HAP-1 (cell line): ENCODE results near the gene ACOXL.

Source experiments
- DNase-seq, 2 experiments: peaks; one replicate each; pipeline ENCODE4 v3.0.0-alpha.2; 2016 to 2020; ENCODE audit warnings: low spot score in 2 of 2
- H3K27me3 ChIP-seq: fragments of 250-450 bp; sonication (Bioruptor Pico); 2 replicates; pipeline ENCODE4 v1.5.1; 2020; ENCODE audit warnings: low read depth, mild to moderate bottlenecking, moderate library complexity
- H3K36me3 ChIP-seq: fragments of 250-450 bp; sonication (Bioruptor Pico); replicated peaks from 2 replicates; pipeline ENCODE4 v1.5.1; 2020; ENCODE audit warnings: mild to moderate bottlenecking
- H3K4me1 ChIP-seq: fragments of 250-450 bp; sonication (Bioruptor Pico); 2 replicates; pipeline ENCODE4 v1.5.1; 2020; ENCODE audit warnings: mild to moderate bottlenecking
- H3K4me3 ChIP-seq: fragments of 250-450 bp; sonication (Bioruptor Pico); 2 replicates; pipeline ENCODE4 v1.5.1; 2020; ENCODE audit warnings: mild to moderate bottlenecking, moderate library complexity
- H3K9me3 ChIP-seq: fragments of 250-450 bp; sonication (Bioruptor Pico); 2 replicates; pipeline ENCODE4 v1.5.1; 2020; ENCODE audit warnings: mild to moderate bottlenecking, moderate library complexity
- in situ Hi-C: fragments of 300-500 bp; cut with MboI; formaldehyde crosslinking; loops from 3 replicates; pipeline ENCODE4 v1.14.3; 2020; ENCODE audit warnings: low sequenced_read_pairs, inconsistent platforms, mixed read lengths

Gene ACOXL

GRCh38 chr2:110858135-110858725, 125.9 kb downstream of the ACOXL start:
- no peak for DNase-seq
- in situ Hi-C loops: no loop called here
- H3K4me3 ChIP-seq: no peak overlapping the region
- H3K36me3 ChIP-seq: no peaks in the 10 kb centered on the region
- peaks cover 10% of the 10 kb centered on the region for H3K4me1 ChIP-seq
- H3K9me3 ChIP-seq: no peaks in the 10 kb centered on the region
- peaks cover 3% of the 10 kb centered on the region; the same call in 1 of the 2 replicates for H3K27me3 ChIP-seq

DNA sequence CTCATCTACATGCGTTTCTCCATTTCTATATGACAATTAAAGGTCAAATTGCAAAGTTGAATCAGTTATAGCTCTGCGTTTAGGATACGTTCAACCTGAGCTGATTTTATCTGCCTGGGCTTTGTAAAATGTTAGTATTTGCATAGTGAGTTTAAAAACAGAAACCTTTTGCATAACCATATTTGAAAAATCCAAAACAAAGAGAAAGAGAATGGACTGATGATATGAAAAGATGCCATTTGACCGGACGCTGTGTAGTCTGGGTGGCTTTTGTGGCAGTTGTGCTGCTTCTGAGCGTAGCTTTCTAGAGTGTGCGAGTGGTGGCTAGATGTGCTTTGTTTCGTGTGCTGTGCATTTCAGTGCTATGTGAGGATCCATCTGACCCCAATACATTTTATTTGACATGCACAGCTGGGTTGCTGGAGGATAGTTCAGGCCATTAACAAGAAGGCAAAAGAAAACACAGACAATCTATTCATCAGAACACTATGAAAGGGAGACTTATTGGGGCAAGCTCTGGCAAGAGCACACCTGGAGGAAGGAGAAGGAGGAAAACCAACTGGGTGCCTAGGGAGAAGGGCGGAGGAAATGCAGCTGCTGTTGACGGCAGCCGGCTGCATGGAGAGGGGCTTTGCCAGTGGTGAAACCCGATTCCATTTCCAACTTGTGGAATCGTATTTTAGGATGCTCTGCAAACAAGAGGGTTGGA, 126.8 kb downstream of the ACOXL start:
- no peak overlapping the region for H3K4me3 ChIP-seq
- H3K27me3 ChIP-seq: peaks cover 3% of the 10 kb centered on the region; the same call in 1 of the 2 replicates
- no peaks in the 10 kb centered on the region for H3K36me3 ChIP-seq
- no peak for DNase-seq
- in situ Hi-C loops: no loop called here
- no peaks in the 10 kb centered on the region for H3K9me3 ChIP-seq
- peaks cover 10% of the 10 kb centered on the region for H3K4me1 ChIP-seq

DNA sequence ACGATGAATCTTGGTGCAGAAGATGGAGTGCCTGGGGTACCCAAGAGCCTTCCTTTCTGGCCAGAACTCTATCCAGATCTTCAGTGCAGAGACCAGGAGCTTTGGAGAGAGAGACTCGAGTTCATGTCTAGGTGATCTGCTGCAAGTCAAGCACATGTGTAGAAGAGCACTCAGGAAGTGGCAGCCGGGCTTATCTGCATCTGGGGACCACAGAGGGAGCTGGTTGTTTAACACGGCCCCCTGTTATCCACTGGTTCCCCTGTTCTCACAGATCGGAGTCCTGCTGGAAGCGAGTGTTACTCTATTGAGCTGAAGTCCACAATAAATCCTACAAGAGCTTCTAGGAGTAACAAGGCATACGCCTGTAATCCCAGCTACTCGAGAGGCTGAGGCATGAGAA, 128.3 kb downstream of the ACOXL start:
- peaks cover 10% of the 10 kb centered on the region for H3K4me1 ChIP-seq
- H3K4me3 ChIP-seq: no peak overlapping the region
- H3K9me3 ChIP-seq: no peaks in the 10 kb centered on the region
- peaks cover 3% of the 10 kb centered on the region; the same call in 1 of the 2 replicates for H3K27me3 ChIP-seq
- in situ Hi-C loops: no loop called here
- no peaks in the 10 kb centered on the region for H3K36me3 ChIP-seq
- no peak for DNase-seq

DNA sequence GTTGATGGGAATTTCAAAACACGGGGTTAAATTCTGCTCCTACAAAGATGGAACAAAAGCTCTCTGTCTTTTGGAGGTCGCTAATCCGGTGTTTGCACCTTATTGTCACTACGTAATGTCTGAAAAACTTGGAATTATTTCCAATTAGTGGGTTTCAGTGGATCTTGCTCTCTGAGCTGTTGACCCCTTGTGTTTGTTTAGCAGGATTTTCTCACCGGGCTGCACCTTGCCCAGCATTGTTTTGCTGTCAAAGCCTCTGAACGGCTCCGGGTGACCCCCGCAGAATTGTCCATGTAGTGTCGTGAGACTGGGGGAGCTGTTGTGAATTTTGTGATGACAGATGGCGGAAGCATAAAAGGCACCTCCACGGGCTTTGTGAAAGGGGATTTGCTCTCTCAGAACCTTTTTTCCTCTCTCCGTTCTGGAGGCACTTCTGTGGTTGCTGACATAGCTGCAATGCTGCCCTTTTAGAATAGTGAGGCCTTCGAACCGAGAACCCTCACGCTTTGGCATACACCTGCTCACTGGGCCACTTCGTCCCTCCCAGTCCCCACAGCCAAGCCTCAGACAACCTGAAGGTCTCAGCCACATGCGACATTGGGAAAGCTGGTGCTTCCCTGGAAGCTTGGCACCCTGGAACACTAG, 129.4 kb downstream of the ACOXL start:
- no peak overlapping the region for H3K4me3 ChIP-seq
- peaks cover 3% of the 10 kb centered on the region; the same call in 1 of the 2 replicates for H3K27me3 ChIP-seq
- peaks cover 10% of the 10 kb centered on the region for H3K4me1 ChIP-seq
- DNase-seq: no peak
- H3K36me3 ChIP-seq: no peaks in the 10 kb centered on the region
- in situ Hi-C loops: no loop called here
- no peaks in the 10 kb centered on the region for H3K9me3 ChIP-seq

DNA sequence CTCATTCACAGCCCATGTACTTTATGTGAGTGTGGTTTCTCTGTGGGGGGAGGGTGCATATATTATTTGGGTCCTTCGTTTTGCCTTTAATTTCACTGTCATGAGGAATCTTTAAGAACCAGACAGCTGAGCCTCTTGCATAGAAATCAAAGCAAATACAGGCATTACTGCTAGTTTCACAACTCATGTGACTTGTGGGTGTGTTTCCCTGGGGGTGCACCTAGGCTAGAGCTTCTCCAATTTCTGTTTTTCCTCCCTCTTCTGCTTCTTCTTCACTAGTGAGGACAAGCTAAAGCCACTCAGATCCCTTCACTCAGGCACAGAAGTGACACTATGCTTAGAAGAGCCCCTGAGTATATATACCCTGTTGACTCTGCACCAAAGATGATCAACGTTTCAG, 131.4 kb downstream of the ACOXL start:
- in situ Hi-C loops: no loop called here
- Histone ChIP-seq H3K36me3 (no peaks in the 10 kb centered on the region), H3K27me3 (peaks cover 3% of the 10 kb centered on the region; the same call in 1 of the 2 replicates), H3K4me1 (peaks cover 7% of the 10 kb centered on the region), H3K9me3 (no peaks in the 10 kb centered on the region), H3K4me3 (no peak overlapping the region)
- no peak for DNase-seq

DNA sequence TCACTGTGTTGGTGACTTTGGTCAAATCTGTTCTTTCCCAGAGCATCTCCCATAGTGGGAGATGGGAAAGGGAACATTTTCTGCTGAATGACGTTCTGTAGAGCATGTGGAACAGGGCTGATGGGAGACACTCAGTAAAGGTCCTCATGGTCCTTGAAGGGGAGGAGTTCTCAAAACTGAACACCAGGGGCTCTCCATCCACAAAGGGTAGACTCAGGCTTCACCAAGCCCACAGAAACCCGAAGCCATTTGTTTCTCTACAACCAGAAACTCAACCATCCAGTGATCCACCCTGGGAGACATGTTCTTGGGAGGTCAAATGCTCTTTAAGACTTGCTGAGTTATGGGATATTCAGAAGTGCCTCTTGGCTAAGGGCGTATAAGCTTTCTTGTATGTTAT, 131.8 kb downstream of the ACOXL start:
- in situ Hi-C loops: no loop called here
- Histone ChIP-seq H3K4me1 (peaks cover 4% of the 10 kb centered on the region; the same call in 1 of the 2 replicates), H3K27me3 (peaks cover 3% of the 10 kb centered on the region; the same call in 1 of the 2 replicates), H3K36me3 (no peaks in the 10 kb centered on the region), H3K4me3 (no peak overlapping the region), H3K9me3 (no peaks in the 10 kb centered on the region)
- DNase-seq: no peak

DNA sequence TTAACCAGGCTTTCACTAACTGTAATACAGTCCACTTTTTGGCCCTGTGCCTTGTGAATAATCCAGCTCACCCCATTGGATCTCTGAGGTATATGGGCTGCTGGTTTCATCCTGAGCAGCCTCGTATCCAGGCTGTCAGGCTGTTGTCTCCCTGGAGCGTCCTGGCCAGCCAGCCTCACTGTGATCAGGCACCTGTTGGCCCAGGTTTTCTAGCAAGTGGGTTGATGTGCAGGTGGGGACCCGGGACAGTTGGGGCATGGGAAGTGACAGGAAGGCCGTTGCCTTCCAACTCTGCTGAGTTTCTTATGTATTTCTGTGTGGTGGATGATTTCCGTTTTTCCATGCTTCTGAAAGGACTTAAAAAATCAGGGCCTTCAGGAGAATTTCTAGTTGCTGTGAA, 132.4 kb downstream of the ACOXL start:
- in situ Hi-C loops: no loop called here

GRCh38 chr2:110865188-110865587, 132.8 kb downstream of the ACOXL start:
- no peaks in the 10 kb centered on the region for H3K4me1 ChIP-seq
- DNase-seq: no peak
- H3K27me3 ChIP-seq: no peaks in the 10 kb centered on the region
- H3K4me3 ChIP-seq: no peak overlapping the region
- in situ Hi-C loops: no loop called here
- H3K36me3 ChIP-seq: no peaks in the 10 kb centered on the region
- no peaks in the 10 kb centered on the region for H3K9me3 ChIP-seq

More for the DNA sequence above, 132.4 kb downstream of the ACOXL start:
- Histone ChIP-seq H3K4me1 (no peaks in the 10 kb centered on the region), H3K27me3 (peaks cover 3% of the 10 kb centered on the region; the same call in 1 of the 2 replicates), H3K4me3 (no peak overlapping the region), H3K9me3 (no peaks in the 10 kb centered on the region), H3K36me3 (no peaks in the 10 kb centered on the region)
- no peak for DNase-seq

GRCh38 chr2:110866045-110866444, 133.7 kb downstream of the ACOXL start:
- no peaks in the 10 kb centered on the region for H3K4me1 ChIP-seq
- DNase-seq: no peak
- in situ Hi-C loops: no loop called here

DNA sequence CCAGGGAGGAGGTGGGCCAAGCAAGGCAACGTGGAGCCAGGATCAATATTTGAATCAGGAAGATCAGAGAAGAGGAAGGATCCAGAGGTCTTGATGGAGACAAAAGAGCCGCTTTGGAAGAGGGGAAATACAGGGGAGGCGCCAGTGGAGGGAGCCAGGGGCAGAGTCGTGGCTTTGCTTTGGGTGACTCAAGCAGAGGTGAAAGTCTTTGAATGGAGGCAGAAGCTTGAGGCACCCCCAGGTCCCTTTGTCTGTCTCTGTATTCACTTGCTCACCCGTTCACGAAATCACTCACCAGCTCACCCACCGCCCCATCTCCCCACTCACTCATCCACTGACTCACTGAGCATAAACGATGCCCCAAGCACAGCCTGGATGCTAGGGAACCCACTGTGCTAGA, 134.1 kb downstream of the ACOXL start:
- no peak for DNase-seq
- Histone ChIP-seq H3K9me3 (no peaks in the 10 kb centered on the region), H3K4me3 (no peak overlapping the region), H3K27me3 (no peaks in the 10 kb centered on the region), H3K36me3 (no peaks in the 10 kb centered on the region), H3K4me1 (no peaks in the 10 kb centered on the region)
- in situ Hi-C loops: no loop called here

More at GRCh38 chr2:110866045-110866444, 133.7 kb downstream of the ACOXL start:
- H3K9me3 ChIP-seq: no peaks in the 10 kb centered on the region
- no peaks in the 10 kb centered on the region for H3K36me3 ChIP-seq
- no peaks in the 10 kb centered on the region for H3K27me3 ChIP-seq
- no peak overlapping the region for H3K4me3 ChIP-seq

- Histone ChIP-seq H3K36me3 (no peaks in the 10 kb centered on the region), H3K27me3 (no peaks in the 10 kb centered on the region), H3K4me1 (no peaks in the 10 kb centered on the region), H3K4me3 (no peak overlapping the region), H3K9me3 (no peaks in the 10 kb centered on the region)
- no peak for DNase-seq
- in situ Hi-C loops: no loop called here
Observed at GRCh38 chr2:110867078-110867477, 134.7 kb downstream of the ACOXL start.

DNA sequence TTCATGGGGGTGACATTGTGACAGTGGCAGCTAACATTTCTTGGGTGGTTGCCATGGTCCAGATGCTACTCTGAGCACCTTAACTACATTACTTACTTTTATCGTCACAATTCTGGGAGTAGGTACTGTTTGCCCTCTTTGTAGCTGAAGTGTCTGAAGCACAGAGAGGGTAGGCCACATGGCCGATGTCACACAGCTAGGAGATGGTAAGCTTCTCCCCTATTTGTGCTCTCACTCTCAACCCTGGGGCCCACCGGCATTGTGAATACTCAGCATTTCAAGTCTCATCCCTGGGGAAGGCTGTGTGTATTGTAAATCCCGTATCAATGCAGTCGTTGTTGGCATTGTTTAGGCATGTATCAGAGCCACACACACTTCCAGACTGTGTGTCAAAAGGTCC, 136.6 kb downstream of the ACOXL start:
- in situ Hi-C loops: no loop called here
- H3K9me3 ChIP-seq: no peaks in the 10 kb centered on the region
- no peaks in the 10 kb centered on the region for H3K27me3 ChIP-seq
- H3K4me1 ChIP-seq: no peaks in the 10 kb centered on the region
- H3K4me3 ChIP-seq: no peak overlapping the region
- no peak for DNase-seq
- no peaks in the 10 kb centered on the region for H3K36me3 ChIP-seq

- Histone ChIP-seq H3K27me3 (no peaks in the 10 kb centered on the region), H3K4me1 (no peaks in the 10 kb centered on the region), H3K4me3 (no peak overlapping the region), H3K9me3 (no peaks in the 10 kb centered on the region), H3K36me3 (no peaks in the 10 kb centered on the region)
- DNase-seq: no peak
- in situ Hi-C loops: no loop called here
Observed at GRCh38 chr2:110869472-110870446, 137.4 kb downstream of the ACOXL start.
